GM18520 (cell line): ENCODE data around the gene EPHA3.

Experiments used
- ATAC-seq: cut with Tn5 transposase; IDR thresholded peaks from one replicate; pipeline ENCODE4 v1.9.1; 2021; ENCODE audit not compliant: unreplicated experiment

The EPHA3 gene

DNA sequence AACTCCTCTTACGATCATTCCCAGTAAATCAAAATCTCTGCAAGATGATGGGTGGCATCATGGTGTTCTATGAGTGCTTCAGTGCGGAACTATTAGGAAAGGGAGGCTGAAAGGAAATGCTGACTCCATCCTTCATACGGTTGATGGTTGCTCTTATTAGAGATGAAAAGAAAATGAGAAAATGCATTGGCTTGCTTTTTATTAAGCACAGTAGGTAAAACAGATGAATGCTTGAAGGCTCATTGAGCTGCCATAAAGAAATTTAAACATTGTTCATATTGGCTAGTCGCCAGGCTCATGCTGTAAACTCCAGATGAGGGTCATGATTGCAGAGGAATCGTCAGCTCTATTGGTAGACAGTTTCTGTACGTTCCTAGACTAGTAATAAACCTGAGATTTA, 115.8 kb downstream of the EPHA3 start:
- ATAC-seq = no peak

DNA sequence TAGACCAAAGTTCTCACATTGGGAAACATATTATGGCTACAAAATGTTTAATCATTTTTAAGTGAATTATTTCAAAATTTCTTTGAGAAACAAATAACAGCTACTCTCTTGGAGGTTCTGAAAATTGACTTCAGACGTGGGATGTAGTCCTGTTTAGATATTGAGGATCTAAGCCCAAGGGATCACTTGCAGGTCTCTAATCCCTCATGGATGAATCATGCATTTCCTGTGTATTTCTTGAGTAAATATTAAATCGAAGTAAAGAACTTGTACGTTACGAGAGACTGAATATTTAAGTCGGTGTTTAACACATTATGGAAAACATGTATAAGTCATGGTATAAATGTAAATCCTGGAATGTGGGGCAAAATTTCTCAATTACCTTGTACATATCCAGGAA, 119.8 kb downstream of the EPHA3 start:
- ATAC-seq = no peak

DNA sequence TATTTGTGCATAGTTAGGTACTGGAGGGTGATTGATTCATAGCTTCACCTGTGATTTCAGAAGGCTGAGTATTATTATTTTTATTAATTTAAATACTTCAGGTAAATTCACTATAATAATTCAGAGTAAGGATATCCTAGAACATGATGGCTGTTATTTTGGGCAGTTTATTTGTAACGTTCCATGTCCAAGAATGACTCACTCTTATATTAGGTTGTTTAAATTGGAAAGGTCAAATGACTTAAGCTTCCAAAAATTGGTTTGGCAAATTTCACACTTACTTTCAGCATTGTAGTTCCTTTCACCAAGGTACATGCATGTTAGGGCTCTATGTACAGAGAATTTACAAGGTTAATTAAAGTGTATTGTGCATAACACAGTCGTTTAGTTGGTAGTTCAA, 120.2 kb downstream of the EPHA3 start:
- no peak for ATAC-seq

DNA sequence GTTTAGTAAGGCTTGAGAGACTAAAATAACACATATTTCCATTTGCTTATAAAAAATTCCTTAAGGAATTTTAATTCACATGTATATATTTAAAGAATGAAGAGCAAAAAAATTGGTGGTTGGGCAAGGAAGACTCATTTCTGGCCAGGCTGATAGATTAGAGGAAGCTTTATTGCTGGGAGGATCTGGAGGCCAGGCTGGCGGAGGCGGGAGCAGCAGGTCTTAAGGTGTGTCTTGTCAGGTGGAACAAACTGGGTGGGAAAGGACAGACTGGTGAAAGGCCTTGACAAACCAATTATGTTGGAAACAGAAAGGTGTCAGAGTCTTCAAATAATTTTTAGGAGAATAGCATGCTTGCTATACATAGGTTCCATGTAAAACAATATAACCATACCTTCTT, 124.7 kb downstream of the EPHA3 start:
- no peak for ATAC-seq

DNA sequence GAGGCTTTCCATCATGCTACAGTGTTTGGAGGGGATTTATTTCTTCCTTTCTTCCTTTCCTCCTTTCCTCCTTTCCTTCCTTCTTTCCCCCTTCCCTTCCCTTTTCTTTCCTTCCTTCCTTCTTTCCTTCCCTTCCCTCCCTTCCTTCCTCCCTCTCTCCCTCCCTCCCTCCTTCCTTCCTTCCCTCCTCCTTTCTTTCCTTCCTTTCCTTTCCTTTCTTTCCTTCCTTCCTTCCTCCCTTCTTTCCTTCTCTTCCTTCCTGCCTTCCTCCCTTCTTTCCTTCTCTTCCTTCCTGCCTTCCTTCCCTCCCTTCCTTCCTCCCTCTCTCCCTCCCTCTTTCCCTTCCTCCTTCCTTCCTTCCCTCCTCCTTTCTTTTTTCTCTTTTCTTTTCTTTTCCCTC, 127.2 kb downstream of the EPHA3 start:
- no peak for ATAC-seq

DNA sequence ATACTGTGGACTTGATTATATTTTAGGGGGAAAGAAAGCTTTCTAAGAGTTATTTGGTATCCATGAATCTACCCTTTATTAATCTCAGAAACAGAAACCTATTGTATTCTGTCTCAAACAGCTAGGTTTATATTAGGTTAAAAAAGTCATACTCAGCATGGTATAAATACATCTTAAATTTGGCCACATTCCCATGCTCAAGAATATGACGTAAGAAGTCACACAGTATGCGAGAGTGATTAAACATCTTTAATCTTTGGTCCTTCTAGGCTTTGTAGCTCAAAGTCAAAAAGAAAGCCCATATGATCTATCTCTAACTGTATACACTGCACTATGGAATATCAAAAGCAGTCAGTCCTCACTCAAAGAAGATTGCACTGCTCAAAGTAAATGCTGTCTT, 131.4 kb downstream of the EPHA3 start:
- ATAC-seq = no peak

DNA sequence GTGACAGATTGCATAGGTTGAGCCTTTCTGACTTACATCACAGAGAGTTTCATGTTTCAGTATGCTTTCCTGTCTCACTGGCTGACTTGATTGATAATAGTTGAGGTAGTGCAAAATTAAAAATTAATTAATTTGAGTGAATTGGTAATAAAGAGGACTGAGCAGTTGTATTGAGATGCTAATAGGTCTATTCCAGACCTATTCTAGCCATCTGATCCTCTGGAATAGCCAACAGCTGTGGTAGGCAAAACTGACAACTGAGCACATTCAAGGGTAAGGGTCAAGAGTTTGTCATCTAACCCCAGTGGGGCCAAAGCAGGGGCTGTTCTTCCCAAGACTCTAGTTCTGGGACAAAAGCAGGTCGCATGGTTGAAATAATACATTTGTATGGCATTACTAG, 132.4 kb downstream of the EPHA3 start:
- no peak for ATAC-seq

DNA sequence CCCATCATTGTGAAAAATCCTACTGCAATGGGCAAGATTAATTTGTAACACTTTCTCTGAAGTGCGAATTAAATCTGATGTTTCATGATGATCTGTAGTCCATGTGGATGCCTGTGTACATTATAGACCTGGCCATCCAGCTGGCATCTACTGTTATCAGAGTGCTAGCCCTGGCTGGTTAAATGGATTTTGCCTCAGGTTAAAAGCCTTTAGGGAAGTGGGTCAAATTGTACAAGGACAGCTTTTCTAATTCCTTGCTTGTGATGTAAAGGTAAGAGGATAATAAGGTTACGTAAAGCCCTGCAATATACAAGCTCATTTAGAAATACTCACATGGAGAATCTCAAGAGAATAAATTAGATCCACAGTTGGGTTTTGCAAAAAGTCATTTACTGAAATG, 138.2 kb downstream of the EPHA3 start:
- no peak for ATAC-seq

DNA sequence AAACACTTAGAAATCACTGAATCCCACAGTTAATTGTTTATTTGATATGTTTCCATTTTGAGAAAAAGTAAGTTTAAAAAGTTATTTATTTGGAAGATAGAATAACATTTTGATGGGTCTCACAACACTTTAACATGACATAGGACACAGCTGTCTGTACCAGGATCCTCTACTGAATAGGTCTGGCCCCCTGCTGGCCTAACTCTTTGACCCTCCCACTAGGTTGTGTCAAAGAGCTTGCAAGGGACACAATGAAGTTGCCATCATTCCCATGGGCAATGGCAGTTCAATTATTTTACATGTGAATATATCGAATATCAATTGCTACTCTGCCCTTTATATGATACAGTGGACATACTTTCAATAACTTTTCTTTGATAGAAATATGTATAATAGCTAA, 138.9 kb downstream of the EPHA3 start:
- no peak for ATAC-seq

DNA sequence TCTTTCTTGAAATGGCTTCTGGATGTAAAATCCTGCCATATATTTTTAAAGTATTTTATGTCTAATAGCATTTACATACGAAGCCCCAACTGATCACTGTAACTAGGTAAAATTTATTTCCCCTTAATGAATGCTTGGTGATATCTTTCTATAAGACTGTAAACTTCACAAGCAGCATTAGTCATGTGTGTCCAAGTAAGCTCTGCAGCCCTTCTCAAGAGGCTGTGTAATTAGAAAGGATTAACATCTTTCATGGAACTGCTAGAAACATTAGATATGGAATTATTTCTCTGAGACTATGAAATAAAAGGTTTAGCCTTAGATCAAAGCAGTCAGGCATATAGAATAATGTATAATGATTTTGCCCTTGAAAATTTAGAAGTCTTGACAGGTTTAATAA, 143.3 kb downstream of the EPHA3 start:
- ATAC-seq = no peak

DNA sequence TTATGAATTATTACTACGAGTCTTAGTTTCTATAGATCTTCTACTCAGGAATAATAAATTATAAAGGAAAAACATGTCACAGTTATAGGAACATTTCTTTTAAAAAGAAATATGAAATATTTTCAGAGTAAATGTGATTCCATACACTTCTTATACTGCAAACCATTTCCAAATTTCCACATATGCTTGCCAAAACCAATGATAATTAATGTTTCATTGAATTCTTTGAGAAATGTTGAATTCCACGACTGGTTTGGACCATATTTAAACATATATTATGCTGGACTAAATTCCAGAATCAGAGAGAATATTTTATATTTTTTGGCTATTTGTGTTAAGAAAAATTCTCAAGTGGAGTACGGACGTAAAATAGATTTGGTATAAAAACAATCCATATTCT, 144.6 kb downstream of the EPHA3 start:
- no peak for ATAC-seq

DNA sequence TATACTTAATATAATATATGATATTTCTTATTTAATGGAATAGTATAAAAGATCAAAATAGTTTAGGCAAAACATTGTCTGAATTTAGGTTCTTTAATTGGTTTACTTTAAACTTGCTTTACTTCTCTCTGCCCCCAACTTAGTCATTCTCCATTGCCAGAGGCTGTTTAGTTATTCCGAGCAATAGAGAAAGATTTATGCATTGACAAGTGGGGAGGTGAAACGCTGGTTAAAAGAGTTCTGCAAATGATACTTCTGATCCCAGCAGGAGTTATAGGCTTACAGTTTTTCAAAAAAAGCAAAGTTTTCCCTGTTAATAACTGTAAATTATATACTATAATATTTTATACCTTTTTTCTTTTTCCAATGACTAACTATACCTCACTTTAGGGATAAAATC, 145.4 kb downstream of the EPHA3 start:
- ATAC-seq = no peak

DNA sequence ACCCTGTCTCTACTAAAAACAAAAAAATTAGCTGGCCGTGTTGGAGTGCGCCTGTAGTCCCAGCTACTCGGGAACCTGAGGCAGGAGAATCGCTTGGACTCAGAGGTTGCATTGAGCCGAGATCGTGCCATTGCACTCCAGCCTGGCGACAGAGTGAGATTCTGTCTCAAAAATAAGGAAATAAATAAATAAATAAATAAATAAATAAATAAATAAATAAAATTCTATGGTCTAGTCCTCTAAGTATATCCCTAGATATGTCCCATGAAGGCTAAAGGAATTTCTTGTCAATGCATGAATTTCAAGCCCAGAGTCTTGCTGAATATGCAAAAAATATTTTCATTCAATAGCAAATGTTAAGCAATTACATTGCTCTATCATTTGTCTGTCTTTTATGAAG, 149.0 kb downstream of the EPHA3 start:
- ATAC-seq = no peak

DNA sequence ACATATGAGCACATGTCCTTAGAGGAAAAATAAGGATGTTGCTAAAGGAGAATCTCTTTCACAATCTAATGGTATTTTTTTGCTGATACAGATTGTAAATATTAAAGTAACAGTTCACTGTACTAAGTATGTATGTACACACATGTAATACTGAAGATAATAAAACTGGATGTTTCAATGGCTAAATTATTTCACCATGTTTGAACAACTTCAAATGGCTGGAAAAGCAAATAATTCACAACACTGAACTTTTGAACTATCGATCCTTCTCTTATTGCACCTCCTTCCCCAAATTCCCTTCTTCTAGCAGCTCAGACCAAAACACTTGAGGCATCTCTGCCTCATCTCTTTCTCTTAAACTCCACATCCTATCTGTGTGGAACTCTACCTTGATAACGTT, 149.5 kb downstream of the EPHA3 start:
- no peak for ATAC-seq

DNA sequence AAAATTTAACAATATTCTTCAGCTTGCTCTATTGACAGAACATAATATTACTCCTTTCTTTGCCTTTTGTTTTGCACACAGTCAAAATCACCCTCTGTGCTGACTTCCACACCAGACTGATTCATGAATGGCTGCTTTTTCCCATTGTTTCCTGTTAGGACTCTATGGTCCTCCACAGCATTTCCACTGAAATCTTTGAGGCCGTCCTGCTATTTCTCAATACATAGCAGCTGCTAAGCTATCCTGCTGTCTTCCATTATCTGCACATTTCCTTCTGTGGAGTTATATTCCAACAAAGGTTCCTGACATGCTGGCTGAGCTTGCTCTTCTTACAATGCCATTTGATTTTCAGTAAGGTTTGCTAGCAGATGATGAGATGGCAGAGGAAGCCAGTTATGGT, 153.3 kb downstream of the EPHA3 start:
- ATAC-seq = no peak

DNA sequence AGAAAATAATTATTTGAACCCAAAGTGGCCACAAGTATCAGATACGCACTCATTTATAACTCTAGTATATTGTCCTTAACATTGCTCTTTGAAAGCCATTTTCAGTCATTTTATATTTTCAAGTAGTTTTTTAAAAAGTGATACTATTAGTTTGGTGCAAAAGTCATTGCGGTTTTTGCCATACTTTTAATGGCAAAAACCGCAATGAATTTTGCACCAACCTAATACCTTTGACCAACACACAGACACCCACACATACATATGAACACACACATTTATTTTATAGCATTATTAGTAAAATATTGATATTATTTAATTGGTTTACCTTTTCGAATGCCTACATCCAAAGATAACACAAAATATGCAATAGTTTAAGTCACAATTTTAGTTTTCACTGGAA, 154.3 kb downstream of the EPHA3 start:
- ATAC-seq = no peak

DNA sequence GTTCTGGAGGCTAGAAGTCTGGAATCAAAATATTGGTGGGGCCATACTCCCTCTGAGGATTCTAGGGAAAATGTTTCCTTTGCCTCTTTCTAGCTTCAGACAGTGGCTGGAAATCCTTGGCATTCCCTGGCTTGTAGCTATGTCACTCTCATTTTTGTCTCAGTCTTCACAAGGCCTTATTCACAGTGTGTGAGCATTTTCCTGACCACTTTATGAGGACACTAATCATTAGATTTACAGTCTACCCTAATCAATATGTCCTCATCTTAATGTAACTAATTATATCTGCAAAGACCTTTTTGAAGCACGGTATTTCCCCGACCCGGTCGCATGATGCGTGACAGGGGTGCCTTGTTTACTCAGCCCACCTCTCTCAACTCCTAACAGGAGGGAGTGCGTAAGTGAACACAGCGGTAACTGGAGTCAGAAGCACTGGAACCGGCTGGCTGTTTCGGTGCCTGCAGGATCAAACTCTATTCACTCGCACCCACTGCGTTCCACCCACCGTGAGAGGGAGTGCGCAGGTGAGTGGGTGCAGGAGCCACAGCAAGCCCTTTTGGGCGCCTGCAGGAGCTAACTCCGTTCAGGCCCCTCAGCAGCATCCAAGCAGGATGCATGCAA, 155.0 kb downstream of the EPHA3 start:
- ATAC-seq = no peak

DNA sequence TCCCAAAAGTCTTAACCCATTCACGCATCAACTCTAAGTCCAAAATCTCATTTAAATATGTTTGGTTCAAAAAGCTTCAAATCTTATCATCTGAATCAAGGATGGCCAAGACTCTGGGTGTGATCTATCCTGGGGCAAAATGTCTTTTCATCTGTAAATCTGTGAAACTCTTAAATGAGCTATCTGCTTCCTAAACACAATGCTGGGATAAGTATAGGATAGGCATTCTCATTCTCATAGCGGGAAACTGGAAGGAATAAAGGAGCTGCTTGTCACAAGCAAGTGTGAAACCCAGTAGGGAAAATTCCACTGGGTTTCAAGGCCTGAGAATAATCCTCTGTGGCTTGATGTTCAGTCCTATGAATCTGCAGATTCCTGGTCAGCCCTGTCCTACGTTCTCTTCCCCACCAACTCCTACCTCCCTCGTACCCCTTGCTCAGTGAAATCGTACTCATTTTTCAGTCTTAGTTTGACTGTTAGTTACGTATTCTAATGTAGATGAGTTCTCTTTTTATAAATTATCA, 156.7 kb downstream of the EPHA3 start:
- ATAC-seq = no peak

DNA sequence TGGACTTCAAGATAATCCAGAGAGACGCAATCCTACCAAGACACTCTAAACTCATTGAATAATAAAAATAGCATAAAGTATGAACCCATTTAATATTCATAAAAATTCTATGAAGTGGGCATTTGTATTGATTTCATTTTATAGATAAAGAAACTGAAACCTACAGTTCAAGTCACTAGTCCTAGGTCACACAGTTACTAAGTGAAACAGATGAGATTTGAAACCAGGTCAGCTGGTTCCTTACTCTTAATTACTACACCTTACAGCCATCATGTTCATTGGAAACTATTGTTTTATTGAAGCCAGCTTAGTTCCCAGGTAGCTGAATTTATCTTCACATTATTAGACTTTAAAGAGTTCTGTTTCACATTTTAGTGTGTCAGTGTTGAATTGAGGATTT, 158.7 kb downstream of the EPHA3 start:
- no peak for ATAC-seq

DNA sequence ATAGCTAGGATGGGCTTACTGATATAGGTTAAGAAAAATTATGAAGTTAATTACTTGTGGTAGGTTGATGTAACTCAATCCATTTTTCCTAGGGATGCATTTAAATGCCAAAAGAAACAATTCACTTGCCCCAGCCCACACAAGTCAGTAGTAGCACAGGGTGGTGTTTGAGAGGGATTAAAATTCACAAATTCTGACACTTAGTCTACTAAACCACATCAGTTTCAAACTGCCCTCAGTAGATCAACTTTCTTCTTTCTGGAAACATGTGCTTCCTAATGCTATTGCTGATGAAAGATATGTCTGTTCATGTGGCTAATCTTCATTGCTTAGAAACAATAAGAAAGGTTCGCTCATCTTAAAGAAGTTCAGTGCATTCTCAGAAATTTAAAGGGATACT, 160.6 kb downstream of the EPHA3 start:
- no peak for ATAC-seq

DNA sequence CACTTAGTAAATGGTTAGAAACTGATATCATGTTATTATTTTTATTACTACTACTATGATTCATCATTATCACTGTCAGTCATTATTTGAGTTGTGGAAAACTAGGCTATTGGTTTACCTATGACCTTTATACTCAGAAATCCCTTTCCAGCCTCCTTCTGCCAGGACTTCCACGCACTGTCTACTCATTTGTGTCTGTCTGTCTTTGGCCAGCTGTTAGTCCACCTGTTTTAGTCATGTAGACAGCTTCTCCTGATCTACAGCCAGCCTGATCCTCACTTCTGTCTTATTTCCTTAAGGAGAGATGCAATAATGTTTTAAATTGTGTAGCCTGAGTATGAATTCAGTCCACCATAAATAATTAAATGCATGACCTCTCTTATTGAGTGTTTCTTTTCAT, 162.8 kb downstream of the EPHA3 start:
- ATAC-seq = no peak

DNA sequence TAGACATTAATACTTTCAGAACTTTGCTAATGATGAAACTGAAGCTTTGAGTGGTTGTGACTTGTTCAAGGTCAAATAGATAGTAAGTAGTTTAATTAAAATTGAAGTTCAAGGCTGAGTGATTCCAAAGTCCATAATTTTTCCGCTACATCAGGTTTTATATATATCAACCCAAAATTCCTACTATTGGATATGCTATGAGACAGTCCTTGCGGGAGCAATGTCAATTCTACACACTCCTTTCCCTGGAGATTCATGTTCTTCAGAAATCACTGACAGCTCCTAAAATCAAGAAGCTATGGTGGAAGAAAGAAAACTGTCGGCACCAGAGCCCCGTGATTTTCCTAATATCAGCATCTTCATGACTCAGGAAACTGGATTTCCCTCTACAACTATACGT, 167.6 kb downstream of the EPHA3 start:
- ATAC-seq = no peak

DNA sequence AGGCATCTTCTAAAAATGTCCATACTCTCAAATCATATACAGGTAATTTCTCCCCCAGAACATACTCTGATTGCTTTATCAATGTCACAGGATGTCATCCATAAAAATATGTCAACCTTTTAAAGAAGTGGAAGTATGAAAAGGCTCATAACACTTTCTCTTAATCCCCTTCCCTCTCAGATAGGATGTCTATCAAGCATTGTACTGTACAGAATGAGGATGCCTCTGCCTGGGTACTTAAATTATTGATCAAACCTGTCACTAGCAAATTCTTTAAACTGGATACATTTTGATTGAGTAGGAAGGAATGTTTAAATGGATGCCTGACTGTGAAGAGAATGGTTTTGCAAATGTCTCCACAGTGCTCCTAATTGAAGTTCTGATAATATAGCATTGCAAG, 168.7 kb downstream of the EPHA3 start:
- ATAC-seq = no peak
